Endodermal cell (in vitro differentiated cells): Measurements from ENCODE around the gene DTWD2. TPM values are rescaled to one million over a fixed set of nuclear protein-coding genes. Genes with fewer than 3 reads are reported as not detected.
"Not testable (repeated sequence)": the region's sequence is repeated elsewhere in the genome, so short reads cannot be mapped to it uniquely, and the experiment has no call there.

ENCODE experiments used
- DNase-seq: peaks from one replicate; pipeline ENCODE4 v3.0.0-alpha.2; 2017
- H3K27ac ChIP-seq: 2 replicates; pipeline ENCODE4 v1.5.1; 2013; ENCODE audit warnings: mild to moderate bottlenecking, low read depth, low read length, moderate library complexity
- H3K27me3 ChIP-seq: 2 replicates; pipeline ENCODE4 v1.6.1; 2013; ENCODE audit warnings: mild to moderate bottlenecking, low read length, moderate library complexity; ENCODE audit not compliant: insufficient read depth, control insufficient read depth, poor library complexity, severe bottlenecking
- H3K36me3 ChIP-seq: 2 replicates; pipeline ENCODE4 v1.7.0; 2013; ENCODE audit warnings: mild to moderate bottlenecking, low read length, moderate library complexity; ENCODE audit not compliant: control insufficient read depth, insufficient read depth
- H3K4me1 ChIP-seq: one replicate; pipeline ENCODE4 v1.7.0; 2013; ENCODE audit warnings: low read length; ENCODE audit not compliant: control insufficient read depth, insufficient read depth
- H3K4me3 ChIP-seq: 2 replicates; pipeline ENCODE4 v1.5.1; 2013; ENCODE audit warnings: mild to moderate bottlenecking, low read length, moderate library complexity
- H3K9ac ChIP-seq: 2 replicates; pipeline ENCODE4 v1.6.1; 2013; ENCODE audit warnings: mild to moderate bottlenecking, low read length, moderate library complexity; ENCODE audit not compliant: poor library complexity, severe bottlenecking; ENCODE audit errors: extremely low read depth
- H3K9me3 ChIP-seq: 2 replicates; pipeline ENCODE4 v1.6.1; 2013; ENCODE audit warnings: mild to moderate bottlenecking, low read length, moderate library complexity; ENCODE audit not compliant: control insufficient read depth
- H3K27ac Mint-ChIP-seq: 2 replicates; pipeline ENCODE4 v1.8.0; 2020; ENCODE audit warnings: mixed read lengths
- H3K27me3 Mint-ChIP-seq: 2 replicates; pipeline ENCODE4 v1.8.0; 2021; ENCODE audit warnings: mild to moderate bottlenecking, mixed read lengths; ENCODE audit not compliant: insufficient read depth
- H3K36me3 Mint-ChIP-seq: 2 replicates; pipeline ENCODE4 v1.8.0; 2020; ENCODE audit warnings: low read depth, mixed read lengths
- H3K4me1 Mint-ChIP-seq: 2 replicates; pipeline ENCODE4 v1.8.0; 2020; ENCODE audit warnings: mixed read lengths
- H3K4me3 Mint-ChIP-seq: 2 replicates; pipeline ENCODE4 v1.8.0; 2020; ENCODE audit warnings: mild to moderate bottlenecking, moderate library complexity, mixed read lengths
- H3K9me3 Mint-ChIP-seq: 2 replicates; pipeline ENCODE4 v1.8.0; 2020; ENCODE audit warnings: mild to moderate bottlenecking, mixed read lengths
- WGBS, 2 experiments: methylation state at CpG; one replicate each; pipeline versions ENCODE4 v1.1.5 to v1.1.7; 2013; ENCODE audit warnings: missing lambda C conversion rate in 2 of 2, mixed read lengths in 1 of 2; ENCODE audit not compliant: insufficient coverage in 1 of 2, insufficient read length in 1 of 2; 5-methylcytosine and 5-hydroxymethylcytosine counted together
- total RNA-seq, 2 donors: library from RNA; stranded (reverse); fragmentation: NEBNext Ultra II Directional in 1 of 2; extraction: Animal tissue kit (Norgen Biotek cat#: 25700) in 1 of 2; gene quantifications; 2 replicates in 1 of 2; 3 replicates in 1 of 2; pipeline ENCODE4 v1.2.1, GENCODE V29; 2021
- TF ChIP-seq, protein P1 (sequence below): fragments of 200-600 bp; sonication (generic); conservative IDR thresholded peaks from 2 replicates; pipeline ENCODE4 v1.5.0; 2021; ENCODE audit warnings: antibody characterized with exemption, mild to moderate bottlenecking

The DTWD2 gene
- total RNA-seq, 2 donors from 2014 or later: 15.2 to 34.9 TPM

DNA sequence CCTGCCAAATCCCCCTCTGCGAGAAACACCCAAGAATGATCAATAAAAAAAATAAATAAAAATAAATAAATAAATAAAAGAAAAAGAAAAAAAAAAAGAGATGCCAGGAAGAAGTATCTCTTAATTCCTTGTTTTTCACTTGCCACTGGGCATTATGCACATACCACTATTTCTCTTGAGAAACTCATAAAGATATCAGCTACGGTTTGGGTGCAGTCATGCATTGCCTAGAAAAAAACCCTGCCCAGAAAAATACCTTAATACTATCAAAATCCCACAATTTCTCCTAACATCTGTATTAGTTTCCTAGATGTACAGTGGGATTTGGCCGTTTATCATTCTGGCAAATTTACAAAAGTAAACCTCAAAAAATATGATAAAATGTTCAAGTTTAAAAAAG is 22.5 kb downstream of the DTWD2 start:
- Mint-ChIP-seq H3K4me1 (peaks cover 13% of the 10 kb centered on the region), H3K36me3 (peaks cover 20% of the 10 kb centered on the region), H3K4me3 (no peak overlapping the region), H3K27me3 (no peaks in the 10 kb centered on the region), H3K9me3 (peaks cover 29% of the 10 kb centered on the region), H3K27ac (no peak overlapping the region)
- Histone ChIP-seq H3K27ac (no peak overlapping the region), H3K27me3 (no peaks in the 10 kb centered on the region), H3K4me1 (no peaks in the 10 kb centered on the region), H3K9me3 (peaks cover 20% of the 10 kb centered on the region), H3K36me3 (no peaks in the 10 kb centered on the region), H3K9ac (no peak overlapping the region), H3K4me3 (no peak overlapping the region)
- WGBS, 2 experiments: 79 to 92% methylated on average over 2 of the region's 3 CpGs
- DNase-seq: no peak
- TF ChIP-seq, protein P1, sequence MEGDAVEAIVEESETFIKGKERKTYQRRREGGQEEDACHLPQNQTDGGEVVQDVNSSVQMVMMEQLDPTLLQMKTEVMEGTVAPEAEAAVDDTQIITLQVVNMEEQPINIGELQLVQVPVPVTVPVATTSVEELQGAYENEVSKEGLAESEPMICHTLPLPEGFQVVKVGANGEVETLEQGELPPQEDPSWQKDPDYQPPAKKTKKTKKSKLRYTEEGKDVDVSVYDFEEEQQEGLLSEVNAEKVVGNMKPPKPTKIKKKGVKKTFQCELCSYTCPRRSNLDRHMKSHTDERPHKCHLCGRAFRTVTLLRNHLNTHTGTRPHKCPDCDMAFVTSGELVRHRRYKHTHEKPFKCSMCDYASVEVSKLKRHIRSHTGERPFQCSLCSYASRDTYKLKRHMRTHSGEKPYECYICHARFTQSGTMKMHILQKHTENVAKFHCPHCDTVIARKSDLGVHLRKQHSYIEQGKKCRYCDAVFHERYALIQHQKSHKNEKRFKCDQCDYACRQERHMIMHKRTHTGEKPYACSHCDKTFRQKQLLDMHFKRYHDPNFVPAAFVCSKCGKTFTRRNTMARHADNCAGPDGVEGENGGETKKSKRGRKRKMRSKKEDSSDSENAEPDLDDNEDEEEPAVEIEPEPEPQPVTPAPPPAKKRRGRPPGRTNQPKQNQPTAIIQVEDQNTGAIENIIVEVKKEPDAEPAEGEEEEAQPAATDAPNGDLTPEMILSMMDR: no peak

DNA sequence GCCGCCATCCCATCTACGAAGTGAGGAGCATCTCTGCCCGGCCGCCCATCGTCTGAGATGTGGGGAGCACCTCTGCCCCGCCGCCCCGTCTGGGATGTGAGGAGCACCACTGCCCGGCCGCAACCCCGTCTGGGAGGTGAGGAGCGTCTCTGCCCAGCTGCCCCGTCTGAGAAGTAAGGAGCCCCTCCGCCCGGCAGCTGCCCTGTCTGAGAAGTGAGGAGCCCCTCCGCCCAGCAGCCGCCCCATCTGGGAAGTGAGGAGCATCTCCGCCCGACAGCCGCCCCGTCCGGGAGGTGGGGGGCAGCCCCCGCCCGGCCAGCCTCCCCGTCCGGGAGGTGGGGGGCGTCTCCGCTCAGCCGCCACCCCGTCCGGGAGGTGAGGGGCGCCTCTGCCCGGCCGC is 23.4 kb downstream of the DTWD2 start:
- peaks cover 34% of the 10 kb centered on the region for H3K9me3 Mint-ChIP-seq
- not testable (repeated sequence) for H3K4me3 ChIP-seq, H3K4me1 ChIP-seq, H3K27ac Mint-ChIP-seq, H3K27me3 Mint-ChIP-seq, H3K27me3 ChIP-seq, H3K9ac ChIP-seq, H3K27ac ChIP-seq, DNase-seq, H3K4me3 Mint-ChIP-seq, H3K36me3 ChIP-seq
- H3K4me1 Mint-ChIP-seq: peaks cover 13% of the 10 kb centered on the region
- WGBS, 2 experiments: 98 to 99% methylated on average over 13 to 34 of the region's 34 CpGs
- peaks cover 28% of the 10 kb centered on the region for H3K9me3 ChIP-seq
- peaks cover 24% of the 10 kb centered on the region for H3K36me3 Mint-ChIP-seq

DNA sequence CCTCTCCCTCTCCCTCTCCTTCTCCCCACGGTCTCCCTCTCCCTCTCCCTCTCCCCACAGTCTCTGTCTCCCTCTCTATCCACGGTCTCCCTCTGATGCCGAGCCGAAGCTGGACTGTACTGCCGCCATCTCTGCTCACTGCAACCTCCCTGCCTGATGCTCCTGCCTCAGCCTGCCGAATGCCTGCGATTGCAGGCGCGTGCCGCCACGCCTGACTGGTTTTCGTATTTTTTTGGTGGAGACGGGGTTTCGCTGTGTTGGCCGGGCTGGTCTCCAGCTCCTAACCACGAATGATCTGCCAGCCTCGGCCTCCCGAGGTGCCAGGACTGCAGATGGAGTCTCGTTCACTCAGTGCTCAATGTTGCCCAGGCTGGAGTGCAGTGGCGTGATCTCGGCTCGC is 24.0 kb downstream of the DTWD2 start:
- H3K4me3 Mint-ChIP-seq, H3K4me1 ChIP-seq, H3K27me3 ChIP-seq, DNase-seq, H3K36me3 ChIP-seq, H3K4me1 Mint-ChIP-seq, H3K9ac ChIP-seq, H3K27ac ChIP-seq, H3K27me3 Mint-ChIP-seq, H3K27ac Mint-ChIP-seq, H3K4me3 ChIP-seq: not testable (repeated sequence)
- 92 to 97% methylated on average over 2 to 19 of the region's 22 CpGs for WGBS, 2 experiments
- Mint-ChIP-seq H3K36me3 (peaks cover 29% of the 10 kb centered on the region), H3K9me3 (peaks cover 37% of the 10 kb centered on the region)
- peaks cover 33% of the 10 kb centered on the region for H3K9me3 ChIP-seq

DNA sequence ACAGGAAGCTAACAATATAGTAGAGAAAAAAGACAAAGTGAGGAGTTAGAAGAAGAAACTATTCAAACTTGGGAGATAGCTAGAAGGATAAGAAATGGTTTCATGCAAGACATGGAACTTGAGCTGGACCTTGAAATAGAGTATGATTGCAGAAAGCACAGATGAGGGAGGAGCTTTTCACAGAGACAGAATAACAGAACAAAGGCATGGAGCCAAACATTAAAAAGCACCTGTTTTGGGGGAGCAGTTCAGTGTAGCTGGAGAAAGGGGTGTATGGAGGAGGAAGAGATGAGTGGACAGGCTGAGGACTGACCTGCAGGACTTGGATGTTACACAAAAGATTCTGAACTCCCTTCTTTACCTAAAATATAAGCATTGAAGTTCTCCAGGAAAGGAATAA is 25.2 kb downstream of the DTWD2 start:
- Mint-ChIP-seq H3K27me3 (no peaks in the 10 kb centered on the region), H3K4me1 (peaks cover 2% of the 10 kb centered on the region), H3K9me3 (peaks cover 46% of the 10 kb centered on the region), H3K36me3 (peaks cover 29% of the 10 kb centered on the region), H3K4me3 (no peak overlapping the region), H3K27ac (no peak overlapping the region)
- no peak overlapping the region for H3K9ac ChIP-seq
- peaks cover 33% of the 10 kb centered on the region for H3K9me3 ChIP-seq
- no peak overlapping the region for H3K4me3 ChIP-seq
- no peak for DNase-seq
- TF ChIP-seq, protein P1: no peak
- H3K36me3 ChIP-seq: no peaks in the 10 kb centered on the region
- no peaks in the 10 kb centered on the region for H3K27me3 ChIP-seq
- H3K4me1 ChIP-seq: no peaks in the 10 kb centered on the region
- H3K27ac ChIP-seq: no peak overlapping the region
